DMS53 (cell line): ENCODE results near the gene SPINK2.

Experiments used
- DNase-seq: peaks from one replicate; lab custom pipeline; 2025; lab: John Stamatoyannopoulos, UW

The SPINK2 gene

GRCh38 chr4:56799824-56800756 is 21.4 kb downstream of the SPINK2 start:
- peak; percentile 84 for DNase-seq

- DNase-seq: no peak
These were observed 22.2 kb downstream of the SPINK2 start for GRCh38 chr4:56799161-56799759.

GRCh38 chr4:56796211-56796610 is 25.3 kb downstream of the SPINK2 start:
- DNase-seq: no peak

- DNase-seq: no peak
These were observed 30.2 kb downstream of the SPINK2 start for GRCh38 chr4:56791316-56791715.

- DNase-seq: no peak
These were observed 30.8 kb downstream of the SPINK2 start for GRCh38 chr4:56790691-56791091.

- DNase-seq: no peak
These were observed 33.4 kb downstream of the SPINK2 start for GRCh38 chr4:56788081-56788480.

GRCh38 chr4:56787380-56787779 is 34.1 kb downstream of the SPINK2 start:
- DNase-seq: no peak

GRCh38 chr4:56786955-56787354 is 34.5 kb downstream of the SPINK2 start:
- DNase-seq: peak; percentile 74

- DNase-seq: no peak
These were observed 37.5 kb downstream of the SPINK2 start for GRCh38 chr4:56783986-56784385.

GRCh38 chr4:56782019-56782418 is 39.5 kb downstream of the SPINK2 start:
- no peak for DNase-seq

- DNase-seq: no peak
These were observed 48.2 kb downstream of the SPINK2 start for GRCh38 chr4:56773346-56773745.

GRCh38 chr4:56772134-56772533 is 49.4 kb downstream of the SPINK2 start:
- no peak for DNase-seq

- DNase-seq: no peak
These were observed 52.7 kb downstream of the SPINK2 start for GRCh38 chr4:56768763-56769162.

- no peak for DNase-seq
These were observed 53.2 kb downstream of the SPINK2 start for GRCh38 chr4:56768316-56768715.

GRCh38 chr4:56767567-56767966 is 53.9 kb downstream of the SPINK2 start:
- no peak for DNase-seq

GRCh38 chr4:56764775-56765174 is 56.7 kb downstream of the SPINK2 start:
- peak; percentile 23 for DNase-seq

GRCh38 chr4:56764223-56764622 is 57.3 kb downstream of the SPINK2 start:
- DNase-seq: no peak

GRCh38 chr4:56762484-56763250 is 58.8 kb downstream of the SPINK2 start:
- no peak for DNase-seq

GRCh38 chr4:56760183-56760582 is 61.3 kb downstream of the SPINK2 start:
- no peak for DNase-seq
